B cell (primary cell): ENCODE measurements around the gene CLSTN2.

Source experiments
- EZH2 ChIP-seq: IDR thresholded peaks from 2 replicates; pipeline ENCODE4 v1.6.1; 2012; ENCODE audit warnings: borderline replicate concordance, low read depth, mild to moderate bottlenecking, moderate library complexity, low read length; ENCODE audit not compliant: insufficient read depth, poor library complexity, severe bottlenecking
- TF ChIP-seq, protein P1 (sequence below): fragments of 200-600 bp; IDR thresholded peaks from one replicate; pipeline ENCODE4 v1.8.0; 2022; ENCODE audit warnings: antibody characterized with exemption, mild to moderate bottlenecking

DNA sequence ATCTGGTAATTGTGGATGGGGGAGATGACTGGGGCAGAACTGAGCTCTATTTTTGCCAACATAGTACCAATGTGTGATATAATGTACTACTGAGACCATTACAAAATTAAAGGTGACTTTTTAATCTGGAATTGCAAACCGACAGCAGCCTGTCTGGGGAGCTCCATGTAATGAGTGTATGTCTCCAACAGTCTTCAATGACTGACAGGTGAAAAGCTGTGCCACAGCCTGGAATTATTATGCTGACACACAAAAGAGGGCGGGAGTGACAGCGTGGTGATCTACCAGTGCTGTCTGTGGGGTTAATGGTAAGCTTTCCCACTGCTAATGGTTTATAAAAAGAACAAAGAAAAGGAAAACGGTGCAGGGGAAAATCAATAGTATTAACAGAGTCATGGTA lies 143.4 kb downstream of the CLSTN2 start:
- TF ChIP-seq, protein P1, sequence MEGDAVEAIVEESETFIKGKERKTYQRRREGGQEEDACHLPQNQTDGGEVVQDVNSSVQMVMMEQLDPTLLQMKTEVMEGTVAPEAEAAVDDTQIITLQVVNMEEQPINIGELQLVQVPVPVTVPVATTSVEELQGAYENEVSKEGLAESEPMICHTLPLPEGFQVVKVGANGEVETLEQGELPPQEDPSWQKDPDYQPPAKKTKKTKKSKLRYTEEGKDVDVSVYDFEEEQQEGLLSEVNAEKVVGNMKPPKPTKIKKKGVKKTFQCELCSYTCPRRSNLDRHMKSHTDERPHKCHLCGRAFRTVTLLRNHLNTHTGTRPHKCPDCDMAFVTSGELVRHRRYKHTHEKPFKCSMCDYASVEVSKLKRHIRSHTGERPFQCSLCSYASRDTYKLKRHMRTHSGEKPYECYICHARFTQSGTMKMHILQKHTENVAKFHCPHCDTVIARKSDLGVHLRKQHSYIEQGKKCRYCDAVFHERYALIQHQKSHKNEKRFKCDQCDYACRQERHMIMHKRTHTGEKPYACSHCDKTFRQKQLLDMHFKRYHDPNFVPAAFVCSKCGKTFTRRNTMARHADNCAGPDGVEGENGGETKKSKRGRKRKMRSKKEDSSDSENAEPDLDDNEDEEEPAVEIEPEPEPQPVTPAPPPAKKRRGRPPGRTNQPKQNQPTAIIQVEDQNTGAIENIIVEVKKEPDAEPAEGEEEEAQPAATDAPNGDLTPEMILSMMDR, result no peak
- TF ChIP-seq EZH2, result no peak
